OCI-LY3 (cell line): Measurements from ENCODE around the gene SCLY.

Experiments used
- CTCF ChIP-seq: fragments of 200-600, 300-600 bp; sonication (generic); IDR thresholded peaks from 2 replicates; pipeline ENCODE4 v1.5.1; 2014; ENCODE audit warnings: antibody characterized with exemption, low read length, low read depth
- EZH2phosphoT487 ChIP-seq: fragments of 200-600 bp; shearing (Covaris generic); IDR thresholded peaks from 2 replicates; pipeline ENCODE4 v1.6.1; 2018; ENCODE audit warnings: antibody characterized with exemption, mixed run types, low read depth

GRCh38 chr2:238097988-238098871 is 37.4 kb downstream of the SCLY start:
- TF ChIP-seq CTCF (no peak), EZH2phosphoT487 (no peak)
